ENCODE results near the gene ANP32A. TPM values are rescaled to one million over a fixed set of nuclear protein-coding genes. Genes with fewer than 3 reads are reported as not detected.
A peak's percentile ranks its signal among the peaks of the same experiment; 100 is the strongest.

Gene ANP32A
- total and polyA plus RNA-seq, 9 of the 15 experiments (the other 6 are each of a cell fraction or from before 2014, with no cell fraction given): 13.2 to 656 (median 210) TPM

GRCh38 chr15:68833700-68834331 is 13.1 kb upstream of the ANP32A start (continued):
- peak; percentile 61 for TF ChIP-seq GABPA (tag; conservative IDR thresholded peaks at IDR 0.05; ENCODE audit: low read depth)

- BruUV-seq (replicated peaks): no TSS peak
- no peaks in the 10 kb centered on the region for H3K79me2 ChIP-seq (ENCODE audit: control insufficient read depth, insufficient read depth, low read length)
- no peak overlapping the region for H2AFZ ChIP-seq (ENCODE audit: low read depth, low read length)
- WGBS (ENCODE audit: insufficient coverage, low coverage, missing lambda C conversion rate): 1% methylated on average over 3 of the region's 3 CpGs
- H3K27ac ChIP-seq (ENCODE audit: extremely low read depth, low read depth, low read length): no peak overlapping the region
- DNase-seq (ENCODE audit: extremely low read depth in 1 of 4, low spot score in 3 of 4) (no peak), FAIRE-seq (no peak), ATAC-seq (no peak)
- H3K36me3 ChIP-seq (ENCODE audit: control insufficient read depth, insufficient read depth, low read length): no peaks in the 10 kb centered on the region
- H3K4me2 ChIP-seq (ENCODE audit: insufficient read depth, low read length): no peak overlapping the region
- in situ Hi-C loops (cut with MboI) (no loop called here), intact Hi-C loops (cut with micrococcal nuclease) (no loop called here)
- TF ChIP-seq TBP (optimal IDR thresholded peaks at IDR 0.05; ENCODE audit: low read depth, low read length): no peak
- no peak for TF ChIP-seq SNAPC5 (CRISPR knock-in tag; IDR thresholded peaks at IDR 0.05)
- TF ChIP-seq FOXO4 (CRISPR knock-in tag; IDR thresholded peaks at IDR 0.05): no peak
- H3K4me1 ChIP-seq (replicated peaks in 1 of 2; ENCODE audit: control insufficient read depth in 2 of 2, insufficient read depth in 2 of 2, low read length in 2 of 2): no peaks in the 10 kb centered on the region
- POLR2A ChIA-PET: no interaction called here
- no peaks in the 10 kb centered on the region for H3K9me1 ChIP-seq (ENCODE audit: control insufficient read depth, insufficient read depth, low read length)
- H4K20me1 ChIP-seq (replicated peaks; ENCODE audit: control insufficient read depth, insufficient read depth, low read length): no peaks in the 10 kb centered on the region
- H3K9ac ChIP-seq (ENCODE audit: insufficient read depth in 1 of 2, low read depth in 2 of 2, low read length in 2 of 2): no peak overlapping the region
- CTCF ChIA-PET (ENCODE audit: low intra/inter-chr PET ratio): no interaction called here
- no peak overlapping the region for H3K4me3 ChIP-seq
- no peaks in the 10 kb centered on the region for H3K9me3 ChIP-seq (replicated peaks; ENCODE audit: control insufficient read depth, insufficient read depth, low read depth, low read length)
- H3K27me3 ChIP-seq (ENCODE audit: control insufficient read depth in 2 of 2, insufficient read depth in 2 of 2, low read length in 2 of 2): peaks cover 6 to 15% of the 10 kb centered on the region in 2 experiments; a peak in 3 of 5 replicates
Observed at GRCh38 chr15:68830141-68830785, 9.6 kb upstream of the ANP32A start.

All from K562 (cell line).